GM19023 (cell line): ENCODE data around the gene KLF6.
A peak's percentile ranks its signal among the peaks of the same experiment; 100 is the strongest.

ENCODE experiments used
- ATAC-seq: cut with Tn5 transposase; IDR thresholded peaks from one replicate; pipeline ENCODE4 v1.9.1; 2021; ENCODE audit warnings: mild to moderate bottlenecking, moderate library complexity; ENCODE audit not compliant: unreplicated experiment

Gene KLF6

GRCh38 chr10:3757638-3758490 is 27.1 kb downstream of the KLF6 start:
- ATAC-seq, result peak; percentile 75

GRCh38 chr10:3757250-3757637 is 27.8 kb downstream of the KLF6 start:
- ATAC-seq, result no peak

- ATAC-seq, result no peak
These were observed 28.7 kb downstream of the KLF6 start for GRCh38 chr10:3756360-3756740.

GRCh38 chr10:3755440-3756359 is 29.3 kb downstream of the KLF6 start:
- ATAC-seq, result no peak

- ATAC-seq, result no peak
These were observed 30.1 kb downstream of the KLF6 start for GRCh38 chr10:3754727-3755439.

GRCh38 chr10:3750854-3751253 is 34.2 kb downstream of the KLF6 start:
- no peak for ATAC-seq

- ATAC-seq, result no peak
These were observed 34.8 kb downstream of the KLF6 start for GRCh38 chr10:3750006-3750816.

GRCh38 chr10:3749600-3749999 is 35.4 kb downstream of the KLF6 start:
- ATAC-seq, result no peak

- no peak for ATAC-seq
These were observed 36.0 kb downstream of the KLF6 start for GRCh38 chr10:3749011-3749410.

- ATAC-seq, result no peak
These were observed 36.5 kb downstream of the KLF6 start for GRCh38 chr10:3748484-3748883.

GRCh38 chr10:3747984-3748383 is 37.0 kb downstream of the KLF6 start:
- no peak for ATAC-seq

GRCh38 chr10:3747248-3747960 is 37.6 kb downstream of the KLF6 start:
- ATAC-seq, result no peak

- ATAC-seq, result no peak
These were observed 38.4 kb downstream of the KLF6 start for GRCh38 chr10:3746634-3747033.

GRCh38 chr10:3745521-3745920 is 39.5 kb downstream of the KLF6 start:
- ATAC-seq, result no peak

- ATAC-seq, result no peak
These were observed 43.1 kb downstream of the KLF6 start for GRCh38 chr10:3741688-3742461.

GRCh38 chr10:3740157-3740871 is 44.7 kb downstream of the KLF6 start:
- peak; percentile 56 for ATAC-seq

- no peak for ATAC-seq
These were observed 46.1 kb downstream of the KLF6 start for GRCh38 chr10:3738855-3739350.

- ATAC-seq, result no peak
These were observed 47.1 kb downstream of the KLF6 start for GRCh38 chr10:3737864-3738263.
